Smooth muscle cell (in vitro differentiated cells): ENCODE measurements around the gene VTI1B. TPM values are rescaled to one million over a fixed set of nuclear protein-coding genes. Genes with fewer than 3 reads are reported as not detected.
A peak's percentile ranks its signal among the peaks of the same experiment; 100 is the strongest.
"Not testable (repeated sequence)": the region's sequence is repeated elsewhere in the genome, so short reads cannot be mapped to it uniquely, and the experiment has no call there.

Source experiments
- DNase-seq: peaks from one replicate; lab custom pipeline; 2025; ENCODE audit not compliant: unreplicated experiment; lab: John Stamatoyannopoulos, UW
- H2AFZ ChIP-seq: fragments of 200-600 bp; sonication (generic); 2 replicates; pipeline ENCODE4 v1.6.0; 2016; ENCODE audit warnings: antibody characterized with exemption, low read depth, mild to moderate bottlenecking
- H3F3A ChIP-seq: fragments of 200-600 bp; sonication (generic); 2 replicates; pipeline ENCODE4 v1.6.0; 2017; ENCODE audit warnings: antibody characterized with exemption, low read depth
- H3K27ac ChIP-seq: fragments of 200-600 bp; sonication (generic); 2 replicates; pipeline ENCODE4 v1.5.1; 2016; ENCODE audit warnings: low read depth, mild to moderate bottlenecking
- H3K27me3 ChIP-seq: fragments of 200-600 bp; sonication (generic); 2 replicates; pipeline ENCODE4 v1.6.1; 2016; ENCODE audit warnings: low read depth, mild to moderate bottlenecking
- H3K36me3 ChIP-seq: fragments of 200-600 bp; sonication (generic); 2 replicates; pipeline ENCODE4 v1.5.1; 2016; ENCODE audit warnings: low read depth
- H3K4me1 ChIP-seq: fragments of 200-600 bp; sonication (generic); 2 replicates; pipeline ENCODE4 v1.5.1; 2016; ENCODE audit warnings: low read depth
- H3K4me2 ChIP-seq: fragments of 200-600 bp; sonication (generic); 2 replicates; pipeline ENCODE4 v1.6.0; 2016; ENCODE audit warnings: mild to moderate bottlenecking
- H3K4me3 ChIP-seq: fragments of 200-600 bp; sonication (generic); 2 replicates; pipeline ENCODE4 v1.5.1; 2016; ENCODE audit warnings: mild to moderate bottlenecking
- H3K79me2 ChIP-seq: fragments of 200-600 bp; sonication (generic); 2 replicates; pipeline ENCODE4 v1.6.0; 2016; ENCODE audit warnings: low read depth, mild to moderate bottlenecking
- H3K9ac ChIP-seq: fragments of 200-600 bp; sonication (generic); 2 replicates; pipeline ENCODE4 v1.6.0; 2016; ENCODE audit warnings: low read depth
- H3K9me3 ChIP-seq: fragments of 200-600 bp; sonication (generic); replicated peaks from 2 replicates; pipeline ENCODE4 v1.5.1; 2016; ENCODE audit warnings: low read depth
- H4K20me1 ChIP-seq: fragments of 200-600 bp; sonication (generic); 2 replicates; pipeline ENCODE4 v1.6.0; 2016; ENCODE audit warnings: low read depth
- WGBS: methylation state at CpG from one replicate; pipeline ENCODE4 v1.1.7; 2016; ENCODE audit warnings: low lambda C conversion rate; 5-methylcytosine and 5-hydroxymethylcytosine counted together
- polyA plus RNA-seq: library from polyadenylated mRNA; unstranded; fragments of >200 nt; fragmentation: Nextera tagmentation; extraction: Ambion mirVana; gene quantifications from 2 replicates; pipeline ENCODE4 v1.2.1, GENCODE V29; 2016
- total RNA-seq: library from RNA; depleted of rRNA; stranded (reverse); fragments of >200 nt; gene quantifications from 2 replicates; pipeline ENCODE4 v1.2.3, GENCODE V29; 2014
- TF ChIP-seq, protein P1 (sequence below): fragments of 200-600 bp; sonication (generic); IDR thresholded peaks from 2 replicates; pipeline ENCODE4 v1.5.1; 2017; ENCODE audit warnings: borderline replicate concordance, mild to moderate bottlenecking, antibody characterized with exemption; ENCODE audit not compliant: insufficient read depth, poor library complexity, severe bottlenecking

VTI1B gene
- total and polyA plus RNA-seq, 2 experiments from 2014 or later = 33.0 to 106 TPM

- Histone ChIP-seq H3K9ac (no peak overlapping the region), H3K4me3 (no peak overlapping the region), H3K36me3 (no peaks in the 10 kb centered on the region), H3K27me3 (no peaks in the 10 kb centered on the region), H2AFZ (no peak overlapping the region), H3K9me3 (no peaks in the 10 kb centered on the region), H3K4me2 (no peak overlapping the region), H3K4me1 (no peaks in the 10 kb centered on the region), H4K20me1 (no peaks in the 10 kb centered on the region), H3K79me2 (no peaks in the 10 kb centered on the region), H3F3A (no peaks in the 10 kb centered on the region), H3K27ac (no peak overlapping the region)
- TF ChIP-seq, protein P1, sequence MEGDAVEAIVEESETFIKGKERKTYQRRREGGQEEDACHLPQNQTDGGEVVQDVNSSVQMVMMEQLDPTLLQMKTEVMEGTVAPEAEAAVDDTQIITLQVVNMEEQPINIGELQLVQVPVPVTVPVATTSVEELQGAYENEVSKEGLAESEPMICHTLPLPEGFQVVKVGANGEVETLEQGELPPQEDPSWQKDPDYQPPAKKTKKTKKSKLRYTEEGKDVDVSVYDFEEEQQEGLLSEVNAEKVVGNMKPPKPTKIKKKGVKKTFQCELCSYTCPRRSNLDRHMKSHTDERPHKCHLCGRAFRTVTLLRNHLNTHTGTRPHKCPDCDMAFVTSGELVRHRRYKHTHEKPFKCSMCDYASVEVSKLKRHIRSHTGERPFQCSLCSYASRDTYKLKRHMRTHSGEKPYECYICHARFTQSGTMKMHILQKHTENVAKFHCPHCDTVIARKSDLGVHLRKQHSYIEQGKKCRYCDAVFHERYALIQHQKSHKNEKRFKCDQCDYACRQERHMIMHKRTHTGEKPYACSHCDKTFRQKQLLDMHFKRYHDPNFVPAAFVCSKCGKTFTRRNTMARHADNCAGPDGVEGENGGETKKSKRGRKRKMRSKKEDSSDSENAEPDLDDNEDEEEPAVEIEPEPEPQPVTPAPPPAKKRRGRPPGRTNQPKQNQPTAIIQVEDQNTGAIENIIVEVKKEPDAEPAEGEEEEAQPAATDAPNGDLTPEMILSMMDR = no peak
- no peak for DNase-seq
- WGBS = 79% methylated on average over 10 of the region's 10 CpGs
These were observed 64.7 kb downstream of the VTI1B start for GRCh38 chr14:67609642-67610310.

DNA sequence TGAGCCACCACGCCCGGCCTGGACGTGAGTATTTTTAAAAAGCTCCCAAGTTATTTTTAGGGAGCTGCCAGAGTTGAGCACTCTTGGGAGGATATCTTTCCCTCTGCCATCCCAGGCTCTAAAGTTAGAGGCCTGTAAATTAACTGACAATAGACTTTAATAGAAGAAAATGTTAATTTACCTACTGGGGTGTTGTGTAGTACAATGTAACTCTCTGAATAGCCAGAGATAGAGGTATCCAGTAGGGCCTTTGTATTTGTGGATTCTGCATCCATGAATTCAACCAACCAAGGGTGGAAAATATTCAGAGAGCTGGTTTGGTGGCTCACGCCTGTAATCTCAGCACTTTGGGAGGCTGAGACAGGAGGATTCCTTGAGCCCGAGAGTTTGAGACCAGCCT, 66.8 kb downstream of the VTI1B start:
- H3K4me1 ChIP-seq = no peaks in the 10 kb centered on the region
- H3K27ac ChIP-seq = no peak overlapping the region
- H3K9ac ChIP-seq = no peak overlapping the region
- TF ChIP-seq, protein P1 = no peak
- no peak overlapping the region for H3K4me2 ChIP-seq
- no peaks in the 10 kb centered on the region for H3K36me3 ChIP-seq
- no peaks in the 10 kb centered on the region for H3K27me3 ChIP-seq
- no peak overlapping the region for H2AFZ ChIP-seq
- H3F3A ChIP-seq = no peaks in the 10 kb centered on the region
- no peak overlapping the region for H3K4me3 ChIP-seq
- H3K9me3 ChIP-seq = no peaks in the 10 kb centered on the region
- H3K79me2 ChIP-seq = no peaks in the 10 kb centered on the region
- H4K20me1 ChIP-seq = no peaks in the 10 kb centered on the region
- 95% methylated on average over 5 of the region's 5 CpGs for WGBS
- DNase-seq = no peak

- H3K36me3 ChIP-seq = no peaks in the 10 kb centered on the region
- H2AFZ ChIP-seq = no peak overlapping the region
- H3F3A ChIP-seq = no peaks in the 10 kb centered on the region
- no peak overlapping the region for H3K4me3 ChIP-seq
- WGBS = 71% methylated on average over 5 of the region's 5 CpGs
- H3K4me1 ChIP-seq = peaks cover 6% of the 10 kb centered on the region
- no peak for DNase-seq
- H3K4me2 ChIP-seq = no peak overlapping the region
- H3K9me3 ChIP-seq = no peaks in the 10 kb centered on the region
- no peak overlapping the region for H3K9ac ChIP-seq
- no peaks in the 10 kb centered on the region for H3K79me2 ChIP-seq
- no peaks in the 10 kb centered on the region for H3K27me3 ChIP-seq
- TF ChIP-seq, protein P1 = no peak
- H4K20me1 ChIP-seq = no peaks in the 10 kb centered on the region
- no peak overlapping the region for H3K27ac ChIP-seq
These were observed 71.4 kb downstream of the VTI1B start for GRCh38 chr14:67602995-67603545.

DNA sequence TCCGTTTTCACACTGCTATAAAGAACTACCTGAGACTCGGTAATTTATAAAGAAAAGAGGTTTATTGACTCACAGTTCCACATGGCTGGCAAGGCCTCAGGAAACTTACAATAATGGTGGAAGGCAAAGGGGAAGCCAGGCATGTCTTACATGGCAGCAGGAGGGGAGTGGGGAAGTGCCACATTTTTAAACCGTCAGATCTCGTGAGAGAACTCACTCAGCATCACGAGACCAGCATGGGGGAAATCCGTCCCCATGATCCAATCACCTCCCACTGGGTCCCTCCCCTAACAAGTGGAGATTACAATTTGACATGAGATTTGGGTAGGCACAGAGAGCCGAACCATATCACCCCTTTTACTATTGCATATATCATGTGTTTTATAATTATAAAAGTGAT, 72.4 kb downstream of the VTI1B start:
- Histone ChIP-seq H3K9me3 (no peaks in the 10 kb centered on the region), H3K4me1 (peaks cover 6% of the 10 kb centered on the region), H3F3A (no peaks in the 10 kb centered on the region), H3K36me3 (no peaks in the 10 kb centered on the region), H3K4me2 (no peak overlapping the region), H3K4me3 (no peak overlapping the region), H4K20me1 (no peaks in the 10 kb centered on the region), H2AFZ (no peak overlapping the region), H3K27me3 (no peaks in the 10 kb centered on the region), H3K9ac (no peak overlapping the region), H3K27ac (no peak overlapping the region), H3K79me2 (no peaks in the 10 kb centered on the region)
- 76% methylated on average over 7 of the region's 7 CpGs for WGBS
- DNase-seq = no peak
- TF ChIP-seq, protein P1 = no peak

GRCh38 chr14:67600562-67600974, 73.9 kb downstream of the VTI1B start:
- not testable (repeated sequence) for H3K9me3 ChIP-seq, H3F3A ChIP-seq, H3K4me1 ChIP-seq, H3K27ac ChIP-seq, H3K36me3 ChIP-seq, H3K79me2 ChIP-seq, H4K20me1 ChIP-seq, H3K27me3 ChIP-seq, H3K9ac ChIP-seq, DNase-seq
- H3K4me2 ChIP-seq = peak overlapping the region; percentile 91
- peak overlapping the region; percentile 83 for H3K4me3 ChIP-seq
- peak overlapping the region; percentile 92 for H2AFZ ChIP-seq
- WGBS = 89% methylated on average over 21 of the region's 21 CpGs
